ENCODE measurements around the gene DENND5B.

The DENND5B gene

DNA sequence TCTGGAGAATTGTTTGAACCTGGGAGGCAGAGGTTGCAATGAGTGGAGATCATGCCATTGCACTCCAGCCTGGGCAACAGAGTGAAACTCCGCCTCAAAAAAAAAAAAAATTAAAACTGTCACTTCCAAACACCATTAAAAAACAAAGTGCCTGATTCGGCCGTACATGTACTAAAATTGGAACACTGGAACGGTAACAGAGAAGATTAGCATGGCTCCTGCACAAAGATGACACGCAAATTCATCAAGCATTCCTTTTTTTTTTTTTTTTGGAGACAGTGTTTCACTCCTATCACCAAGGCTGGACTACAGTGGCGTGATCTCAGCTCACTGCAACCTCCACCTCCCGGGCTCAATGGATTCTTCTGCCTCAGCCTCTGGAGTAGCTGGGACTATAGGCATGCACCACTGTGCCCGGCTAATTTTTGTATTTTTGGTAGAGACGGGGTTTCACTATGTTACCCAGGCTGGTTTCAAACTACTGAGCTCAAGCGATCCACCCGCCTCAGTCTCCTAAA, 224.8 kb downstream of the DENND5B start:
- no peak for DNase-seq

DNA sequence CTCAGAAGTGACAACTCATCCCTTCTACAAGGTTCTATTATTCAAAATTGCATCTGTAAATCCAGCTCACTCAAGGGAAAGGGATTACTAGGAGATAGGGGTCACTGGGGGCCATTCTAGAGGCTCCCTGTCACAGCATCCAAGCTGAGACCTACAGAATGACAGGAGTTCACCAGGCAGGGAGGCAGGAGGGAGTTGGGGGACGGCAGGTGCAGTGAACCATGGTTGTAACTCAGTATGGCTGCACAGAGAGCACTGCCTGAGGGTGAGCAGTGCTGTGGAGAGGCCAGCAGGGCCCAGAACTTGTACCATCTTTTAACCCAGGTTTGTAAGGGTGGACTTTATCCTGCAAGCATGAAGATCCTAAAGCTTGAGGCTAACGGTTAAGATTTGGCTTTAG, 227.1 kb downstream of the DENND5B start:
- DNase-seq, result no peak

GRCh38 chr12:31363416-31363809, 227.5 kb downstream of the DENND5B start:
- no peak for DNase-seq

DNA sequence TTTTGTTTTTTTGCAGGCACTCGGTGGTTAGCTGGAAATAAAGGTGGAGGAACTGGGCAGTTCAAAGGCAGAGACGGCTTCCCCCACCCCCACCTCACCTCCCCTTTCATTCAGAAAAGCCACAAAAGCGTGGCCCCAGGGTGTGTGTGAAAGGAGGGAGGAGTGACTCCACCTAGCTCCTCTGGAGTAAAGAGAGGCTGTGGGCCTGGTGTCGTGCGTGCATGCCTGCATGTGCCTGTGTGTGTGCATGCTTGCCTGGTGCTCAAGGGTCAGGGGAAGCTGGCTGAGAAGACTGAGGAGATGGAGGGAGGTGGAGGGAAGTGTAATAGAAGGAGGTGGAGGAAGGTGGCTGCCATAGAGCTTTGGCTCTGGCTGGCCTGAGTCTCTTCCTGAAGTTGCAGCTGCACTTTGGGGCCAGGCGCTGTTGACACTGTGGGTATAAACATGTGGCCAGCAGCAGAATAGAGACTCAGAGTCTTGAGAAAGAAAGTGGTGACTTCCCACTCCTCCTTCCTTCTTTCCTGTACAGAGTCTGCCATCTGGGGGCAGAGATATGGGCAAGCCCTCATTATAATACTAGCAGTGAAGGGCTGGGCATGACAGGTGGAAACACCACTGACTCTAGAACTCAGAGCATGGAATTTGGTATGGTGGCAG, 228.0 kb downstream of the DENND5B start:
- peak; percentile 7 for DNase-seq

- DNase-seq, result no peak
These were observed 228.7 kb downstream of the DENND5B start for GRCh38 chr12:31362115-31362758.

- no peak for DNase-seq
These were observed 229.2 kb downstream of the DENND5B start for GRCh38 chr12:31361730-31362114.

DNA sequence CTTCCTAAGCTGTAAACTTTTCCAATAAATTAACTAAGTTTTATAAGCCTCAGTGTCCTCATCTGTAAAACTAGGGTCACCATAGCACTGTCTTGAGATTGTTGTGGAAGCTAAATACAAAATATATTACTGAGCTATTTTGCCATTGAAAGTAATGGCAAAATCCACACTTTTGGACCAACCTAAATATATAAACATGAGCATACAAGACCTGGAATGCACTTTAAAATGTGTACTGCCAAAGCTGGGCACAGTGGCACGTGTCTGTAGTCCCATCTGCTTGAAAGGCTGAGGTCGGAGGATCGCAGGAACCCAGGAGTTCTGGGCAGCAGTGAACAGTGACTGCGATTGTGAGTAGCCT, 235.2 kb downstream of the DENND5B start:
- no peak for DNase-seq

GRCh38 chr12:31353750-31354708, 236.9 kb downstream of the DENND5B start:
- DNase-seq, result no peak

DNA sequence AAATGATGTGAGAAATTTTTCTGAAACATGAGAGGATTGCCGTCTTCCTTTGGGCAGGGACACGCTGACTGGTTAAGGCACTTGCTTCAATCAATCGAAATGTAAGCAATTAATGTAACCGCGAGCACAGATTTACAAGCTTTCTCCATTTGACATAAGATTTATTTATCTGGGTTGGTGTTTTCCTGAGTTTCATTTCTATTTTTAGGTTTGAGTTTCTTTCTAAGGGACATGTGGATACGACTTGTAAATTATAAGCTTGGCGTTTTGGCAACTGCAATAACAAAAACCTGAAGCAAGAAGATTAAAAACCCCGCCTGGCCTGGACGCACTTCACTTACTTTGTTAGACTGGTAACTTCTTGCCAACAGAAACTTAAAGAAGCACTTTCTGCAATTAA, 244.7 kb downstream of the DENND5B start:
- DNase-seq, result no peak

GRCh38 chr12:31343139-31343538, 247.8 kb downstream of the DENND5B start:
- DNase-seq, result no peak

DNA sequence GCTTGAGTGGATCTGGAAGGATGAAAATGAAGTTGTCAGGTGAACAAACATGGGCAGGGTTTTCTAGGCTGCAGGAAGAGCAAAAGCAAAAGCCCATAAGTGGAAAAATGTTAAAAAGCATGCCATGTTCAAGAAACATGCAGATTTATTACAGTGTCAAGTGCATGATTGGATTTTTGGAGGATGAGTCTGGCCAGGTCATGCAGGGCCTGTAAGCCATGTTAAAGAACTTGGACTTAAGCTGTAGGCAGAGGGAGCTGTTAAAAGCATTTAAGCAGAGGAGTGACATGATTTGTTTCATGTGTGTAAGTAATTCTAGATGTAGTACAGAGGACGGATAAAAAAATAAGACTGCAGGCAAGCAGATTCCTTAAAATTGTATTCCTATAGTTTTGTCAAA, 248.7 kb downstream of the DENND5B start:
- no peak for DNase-seq

GRCh38 chr12:31339831-31340622, 250.9 kb downstream of the DENND5B start:
- DNase-seq, result no peak

DNA sequence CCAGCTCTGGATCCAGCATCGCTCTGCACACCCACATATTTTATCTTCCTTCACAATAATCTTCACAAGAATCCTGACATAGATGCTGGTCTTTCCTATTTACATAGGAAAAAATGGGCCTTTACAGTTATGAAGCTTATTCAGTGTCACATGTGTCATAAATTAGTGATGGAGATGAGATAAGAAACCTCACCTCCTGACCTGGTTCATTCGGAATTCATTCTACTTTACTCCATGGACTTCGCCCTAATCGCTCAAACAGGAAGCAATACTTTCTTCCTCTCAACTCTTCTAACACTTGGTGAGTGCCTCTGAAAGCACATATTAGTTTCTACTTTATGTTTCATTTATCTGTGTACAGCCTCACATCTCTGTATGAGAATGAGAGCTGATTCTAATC, 253.0 kb downstream of the DENND5B start:
- no peak for DNase-seq

Data from activated CD4-positive, alpha-beta T cell treated with anti-CD3 and anti-CD28 coated beads, Interleukin-2, amount 50 U/mL, for 16 hours (primary cell).